ENCODE results near the gene INO80. TPM values are rescaled to one million over a fixed set of nuclear protein-coding genes. Genes with fewer than 3 reads are reported as not detected.
A peak's percentile ranks its signal among the peaks of the same experiment; 100 is the strongest.

Gene INO80
- total RNA-seq, 3 donors from 2014 or later, result 27.2 to 47.7 (median 42.3) TPM

DNA sequence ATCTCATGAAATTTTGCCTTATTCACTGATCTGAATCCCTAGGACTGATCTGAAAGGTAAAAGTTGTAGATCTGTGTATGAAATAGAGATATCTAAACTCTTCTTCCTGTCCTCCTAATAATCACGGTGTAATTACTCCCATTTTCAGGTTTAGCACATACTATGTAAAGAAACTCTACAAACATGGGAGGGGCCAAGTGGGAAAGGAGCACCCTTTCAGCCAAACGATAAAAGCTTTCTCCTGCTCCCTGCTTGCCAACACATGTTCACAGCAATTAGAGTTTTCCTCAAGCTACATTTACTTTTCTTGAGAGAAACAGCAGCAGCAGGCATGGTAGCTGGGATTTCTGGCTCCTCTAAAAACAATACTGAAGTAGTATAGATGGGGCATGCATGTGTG is 91.2 kb downstream of the INO80 start:
- no peaks in the 10 kb centered on the region for H3K36me3 ChIP-seq
- H3K4me1 ChIP-seq, result no peaks in the 10 kb centered on the region
- no peak for DNase-seq (ENCODE audit: low spot score in 2 of 2)
- no peak overlapping the region for H3K27ac ChIP-seq
- intact Hi-C loops (cut with DNase I; ENCODE audit: low total_unique reads), result no loop called here
- H3K4me3 ChIP-seq, result no peak overlapping the region
- no peaks in the 10 kb centered on the region for H3K27me3 ChIP-seq
- TF ChIP-seq CTCF (IDR thresholded peaks at IDR 0.05) (no peak), POLR2AphosphoS5 (IDR thresholded peaks at IDR 0.05) (no peak), POLR2A (IDR thresholded peaks at IDR 0.05) (no peak)
- H3K9me3 ChIP-seq, result no peaks in the 10 kb centered on the region

- no peaks in the 10 kb centered on the region for H3K27me3 ChIP-seq
- H3K4me1 ChIP-seq, result no peaks in the 10 kb centered on the region
- H3K9me3 ChIP-seq, result no peaks in the 10 kb centered on the region
- TF ChIP-seq POLR2AphosphoS5 (IDR thresholded peaks at IDR 0.05), result no peak
- TF ChIP-seq POLR2A (IDR thresholded peaks at IDR 0.05), result no peak
- TF ChIP-seq CTCF (IDR thresholded peaks at IDR 0.05), result no peak
- peak overlapping the region in 1 of 2 donors; percentile 15 for H3K27ac ChIP-seq
- H3K36me3 ChIP-seq, result no peaks in the 10 kb centered on the region
- intact Hi-C loops (cut with DNase I; ENCODE audit: low total_unique reads), result no loop called here
- no peak for DNase-seq (ENCODE audit: low spot score in 2 of 2)
- H3K4me3 ChIP-seq, result no peak overlapping the region
Observed at GRCh38 chr15:41024131-41024530, 91.9 kb downstream of the INO80 start.

DNA sequence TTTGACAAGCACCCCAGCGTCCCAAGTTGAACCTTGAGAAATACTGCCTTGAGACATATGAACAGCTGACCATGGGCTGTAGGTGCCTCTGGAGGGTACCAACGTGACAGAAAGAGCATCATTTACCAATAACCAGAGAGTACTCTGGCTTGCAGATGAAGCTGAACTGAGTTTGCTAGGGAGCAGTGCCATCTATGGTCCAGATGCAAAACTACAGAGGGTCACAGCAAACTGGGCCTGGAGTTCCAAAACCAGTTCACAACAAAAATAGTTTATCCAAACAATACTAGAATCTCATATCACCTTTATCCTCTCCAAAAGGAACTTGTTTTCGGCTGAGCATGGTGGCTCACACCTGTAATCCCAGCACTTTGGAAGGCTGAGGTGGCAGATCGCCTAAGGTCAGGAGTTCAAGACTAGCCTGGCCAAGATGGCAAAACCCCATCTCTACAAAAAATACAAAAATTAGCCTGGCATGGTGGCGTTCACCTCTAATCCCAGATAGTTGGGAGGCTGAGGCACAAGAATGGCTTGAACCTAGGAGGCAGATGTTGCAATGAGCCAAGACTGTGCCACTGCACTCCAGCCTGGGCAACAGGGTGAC is 93.5 kb downstream of the INO80 start:
- Histone ChIP-seq H3K4me3 (no peak overlapping the region), H3K9me3 (no peaks in the 10 kb centered on the region), H3K27ac (no peak overlapping the region), H3K36me3 (no peaks in the 10 kb centered on the region), H3K4me1 (no peaks in the 10 kb centered on the region), H3K27me3 (no peaks in the 10 kb centered on the region)
- intact Hi-C loops (cut with DNase I; ENCODE audit: low total_unique reads), result no loop called here
- TF ChIP-seq POLR2AphosphoS5 (IDR thresholded peaks at IDR 0.05), result no peak
- peak; percentile 29 to 51 (median 30) for TF ChIP-seq CTCF (IDR thresholded peaks at IDR 0.05)
- TF ChIP-seq POLR2A (IDR thresholded peaks at IDR 0.05), result no peak
- DNase-seq (ENCODE audit: low spot score in 2 of 2), result no peak

- no peak for TF ChIP-seq CTCF (IDR thresholded peaks at IDR 0.05)
- no peak for TF ChIP-seq POLR2A (IDR thresholded peaks at IDR 0.05)
- TF ChIP-seq POLR2AphosphoS5 (IDR thresholded peaks at IDR 0.05), result no peak
- Histone ChIP-seq H3K9me3 (no peaks in the 10 kb centered on the region), H3K36me3 (no peaks in the 10 kb centered on the region), H3K27ac (no peak overlapping the region), H3K4me3 (no peak overlapping the region), H3K4me1 (no peaks in the 10 kb centered on the region), H3K27me3 (no peaks in the 10 kb centered on the region)
- DNase-seq (ENCODE audit: low spot score in 2 of 2), result no peak
- intact Hi-C loops (cut with DNase I; ENCODE audit: low total_unique reads), result no loop called here
Observed at GRCh38 chr15:41020829-41021228, 95.3 kb downstream of the INO80 start.

GRCh38 chr15:41020311-41020710 is 95.8 kb downstream of the INO80 start:
- DNase-seq (ENCODE audit: low spot score in 2 of 2), result no peak
- H3K4me1 ChIP-seq, result no peaks in the 10 kb centered on the region
- no peaks in the 10 kb centered on the region for H3K27me3 ChIP-seq
- H3K36me3 ChIP-seq, result no peaks in the 10 kb centered on the region
- no peaks in the 10 kb centered on the region for H3K9me3 ChIP-seq
- no peak overlapping the region for H3K27ac ChIP-seq
- intact Hi-C loops (cut with DNase I; ENCODE audit: low total_unique reads), result no loop called here
- H3K4me3 ChIP-seq, result no peak overlapping the region
- TF ChIP-seq CTCF (IDR thresholded peaks at IDR 0.05) (no peak), POLR2A (IDR thresholded peaks at IDR 0.05) (no peak), POLR2AphosphoS5 (IDR thresholded peaks at IDR 0.05) (no peak)

All from breast epithelium (tissue), 4 donors.